GM12878 (cell line): ENCODE data around the gene AKAP1. TPM values are rescaled to one million over a fixed set of nuclear protein-coding genes. Genes with fewer than 3 reads are reported as not detected.

Experiments
- BHLHE40 ChIP-seq, 2 experiments: fragments of 450-650 bp in 1 of 2; IDR thresholded peaks; 2 replicates each; pipeline ENCODE4 v1.6.1; 2011 to 2017; ENCODE audit warnings: low read depth in 2 of 2, borderline replicate concordance in 1 of 2, improper control_type of control experiment in 1 of 2, low read length in 1 of 2, mild to moderate bottlenecking in 1 of 2
- BRCA1 ChIP-seq: IDR thresholded peaks from 2 replicates; pipeline ENCODE4 v1.6.1; 2011; ENCODE audit warnings: low read depth, low read length, improper control_type of control experiment
- CHD4 ChIP-seq: fragments of 200-600 bp; sonication (generic); IDR thresholded peaks from 2 replicates; pipeline ENCODE4 v1.6.1; 2016; ENCODE audit warnings: mild to moderate bottlenecking
- DPF2 ChIP-seq: fragments of 450-650 bp; IDR thresholded peaks from 2 replicates; pipeline ENCODE4 v1.6.1; 2017; ENCODE audit warnings: mild to moderate bottlenecking
- FOXK2 ChIP-seq: fragments of 450-650 bp; IDR thresholded peaks from 2 replicates; pipeline ENCODE4 v1.6.1; 2017; ENCODE audit warnings: mild to moderate bottlenecking, moderate library complexity
- JUND ChIP-seq: IDR thresholded peaks from 2 replicates; pipeline ENCODE4 v1.6.1; 2012; ENCODE audit warnings: low read depth, mild to moderate bottlenecking, low read length, improper control_type of control experiment, moderate library complexity
- KAT2A ChIP-seq: conservative IDR thresholded peaks from 2 replicates; pipeline ENCODE4 v1.6.1; 2011; ENCODE audit warnings: low read depth, low read length; ENCODE audit not compliant: control insufficient read depth
- KLF5 ChIP-seq: fragments of 450-650 bp; IDR thresholded peaks from 2 replicates; pipeline ENCODE4 v1.6.1; 2014; ENCODE audit warnings: mild to moderate bottlenecking; ENCODE audit not compliant: partially characterized antibody
- MXI1 ChIP-seq: fragments of 150-350 bp; IDR thresholded peaks from 2 replicates; pipeline ENCODE4 v1.6.1; 2011; ENCODE audit warnings: low read depth, mild to moderate bottlenecking, inconsistent platforms, low read length, improper control_type of control experiment
- NFYB ChIP-seq: IDR thresholded peaks from 2 replicates; pipeline ENCODE4 v1.6.1; 2011; ENCODE audit warnings: low read depth, mild to moderate bottlenecking, low read length, improper control_type of control experiment, moderate library complexity; ENCODE audit not compliant: insufficient read depth
- POLR2A ChIP-seq: IDR thresholded peaks from 2 replicates; pipeline ENCODE4 v1.6.1; 2011; ENCODE audit warnings: low read depth, mild to moderate bottlenecking, low read length
- RUNX3 ChIP-seq: IDR thresholded peaks from 2 replicates; pipeline ENCODE4 v1.6.1; 2012; ENCODE audit warnings: low read length, inconsistent platforms
- SUPT20H ChIP-seq: IDR thresholded peaks from 2 replicates; pipeline ENCODE4 v1.6.1; 2011; ENCODE audit warnings: low read depth, mild to moderate bottlenecking, low read length, moderate library complexity, borderline replicate concordance; ENCODE audit not compliant: control insufficient read depth
- YBX1 ChIP-seq: fragments of 450-650 bp; IDR thresholded peaks from 2 replicates; pipeline ENCODE4 v1.6.1; 2016; ENCODE audit warnings: antibody characterized with exemption
- ZNF384 ChIP-seq: IDR thresholded peaks from 2 replicates; pipeline ENCODE4 v1.6.1; 2012; ENCODE audit warnings: low read depth, mild to moderate bottlenecking, low read length, improper control_type of control experiment, borderline replicate concordance
- ZNF622 ChIP-seq: fragments of 450-650 bp; IDR thresholded peaks from 2 replicates; pipeline ENCODE4 v1.6.1; 2017; ENCODE audit warnings: mild to moderate bottlenecking, inconsistent platforms
- polyA plus RNA-seq, 11 experiments: library from polyadenylated mRNA; depleted of rRNA in 4 of 11; unstranded in 6 of 11; stranded (reverse) in 5 of 11; fragments of >200 nt; fragmentation: Nextera tagmentation in 4 of 11; fragmentation: Illumina TruSeq in 1 of 11; extraction: Ambion mirVana in 4 of 11; extraction: Trizol in 1 of 11; gene quantifications; 1 replicate in 1 of 11; 2 replicates in 10 of 11; pipeline versions ENCODE4 v1.2.1 to v1.2.3, GENCODE V29; 2011 to 2016; ENCODE audit warnings: inconsistent platforms in 2 of 11, missing spikeins in 2 of 11, low read depth in 1 of 11
- total RNA-seq, 4 experiments: library from RNA; depleted of rRNA in 3 of 4; stranded (reverse); fragments of >200 nt in 3 of 4; fragmentation: Illumina TruSeq in 1 of 4; extraction: Trizol in 1 of 4; gene quantifications; 2 replicates each; pipeline versions ENCODE4 v1.2.1 to v1.2.3, GENCODE V29; 2013 to 2021
- TF ChIP-seq, protein P1 (sequence below): fragments of 450-650 bp; IDR thresholded peaks from 2 replicates; pipeline ENCODE4 v1.6.1; 2014; ENCODE audit warnings: mild to moderate bottlenecking
- TF ChIP-seq, protein P2 (sequence below): IDR thresholded peaks from 2 replicates; pipeline ENCODE4 v1.6.1; 2012; ENCODE audit warnings: improper control_type of control experiment, low read depth, low read length; ENCODE audit not compliant: insufficient replicate concordance
- TF ChIP-seq, protein P3 (sequence below): fragments of 450-650 bp; IDR thresholded peaks from 2 replicates; pipeline ENCODE4 v1.6.1; 2016; ENCODE audit warnings: mild to moderate bottlenecking
- TF ChIP-seq, protein P4 (sequence below): IDR thresholded peaks from 2 replicates; pipeline ENCODE4 v1.6.1; 2012; ENCODE audit warnings: low read length, inconsistent platforms

Gene AKAP1
- total and polyA plus RNA-seq, 10 of the 15 experiments (the other 5 are each of a cell fraction or from before 2014, with no cell fraction given) = 11.9 to 50.5 (median 38.1) TPM

DNA sequence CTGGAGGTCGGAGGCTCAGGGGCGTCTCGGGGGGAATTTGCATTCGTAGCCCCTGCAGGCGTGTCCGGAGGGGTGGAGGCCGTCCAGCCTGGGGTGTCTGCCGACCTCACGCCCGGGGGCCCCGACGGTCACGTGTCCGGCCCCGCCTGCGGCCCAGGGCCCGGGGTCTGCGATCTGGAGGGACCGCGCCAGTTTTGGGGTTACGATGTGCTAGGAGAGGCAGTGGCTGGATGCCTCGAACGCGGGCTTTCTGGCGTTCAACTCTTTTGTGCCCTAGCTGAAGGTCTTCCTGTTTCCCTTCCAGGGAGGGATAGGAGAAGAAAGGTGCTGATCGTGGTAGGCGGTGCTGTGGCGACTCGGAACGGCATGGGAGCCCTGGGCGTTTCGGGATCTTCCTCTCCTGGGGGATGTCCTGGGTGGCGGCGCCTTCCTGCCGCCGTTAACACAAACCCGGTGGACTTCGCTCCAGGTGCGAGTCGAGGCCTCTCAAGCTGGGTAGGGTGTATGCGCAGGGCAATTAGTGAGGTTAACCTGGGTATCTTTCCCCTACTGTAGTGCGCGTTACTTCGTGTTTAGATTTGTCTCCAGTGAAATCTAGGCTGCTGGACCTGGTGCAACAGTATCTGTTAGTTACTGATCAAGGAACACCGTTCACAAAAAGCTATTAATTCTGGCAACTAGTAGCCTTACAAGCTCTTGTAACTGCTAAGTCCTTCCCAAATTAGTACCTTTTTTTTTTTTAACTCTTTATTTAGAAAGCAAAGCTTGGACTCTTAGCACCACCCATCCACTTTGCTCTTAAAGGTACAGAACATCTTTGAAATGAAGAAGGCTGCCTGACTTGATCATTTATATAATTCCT is 1.3 kb downstream of the AKAP1 start (continued):
- TF ChIP-seq BRCA1 (no peak), RUNX3 (no peak), MXI1 (no peak), POLR2A (no peak), KLF5 (no peak), ZNF622 (no peak), KAT2A (no peak), SUPT20H (no peak), FOXK2 (no peak), DPF2 (no peak), BHLHE40 (IDR thresholded peaks at IDR 0.05; ENCODE audit: borderline replicate concordance in 1 of 2, low read depth in 2 of 2, low read length in 1 of 2) (peak in 1 of 2 experiments; percentile 81; a peak in 2 of 4 replicates), YBX1 (no peak), NFYB (no peak), JUND (no peak), ZNF384 (0 out of 2 replicates have a peak, but pooled peaks have one; percentile 41), CHD4 (no peak)
- TF ChIP-seq, protein P1, sequence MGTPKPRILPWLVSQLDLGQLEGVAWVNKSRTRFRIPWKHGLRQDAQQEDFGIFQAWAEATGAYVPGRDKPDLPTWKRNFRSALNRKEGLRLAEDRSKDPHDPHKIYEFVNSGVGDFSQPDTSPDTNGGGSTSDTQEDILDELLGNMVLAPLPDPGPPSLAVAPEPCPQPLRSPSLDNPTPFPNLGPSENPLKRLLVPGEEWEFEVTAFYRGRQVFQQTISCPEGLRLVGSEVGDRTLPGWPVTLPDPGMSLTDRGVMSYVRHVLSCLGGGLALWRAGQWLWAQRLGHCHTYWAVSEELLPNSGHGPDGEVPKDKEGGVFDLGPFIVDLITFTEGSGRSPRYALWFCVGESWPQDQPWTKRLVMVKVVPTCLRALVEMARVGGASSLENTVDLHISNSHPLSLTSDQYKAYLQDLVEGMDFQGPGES = no peak
- TF ChIP-seq, protein P2, sequence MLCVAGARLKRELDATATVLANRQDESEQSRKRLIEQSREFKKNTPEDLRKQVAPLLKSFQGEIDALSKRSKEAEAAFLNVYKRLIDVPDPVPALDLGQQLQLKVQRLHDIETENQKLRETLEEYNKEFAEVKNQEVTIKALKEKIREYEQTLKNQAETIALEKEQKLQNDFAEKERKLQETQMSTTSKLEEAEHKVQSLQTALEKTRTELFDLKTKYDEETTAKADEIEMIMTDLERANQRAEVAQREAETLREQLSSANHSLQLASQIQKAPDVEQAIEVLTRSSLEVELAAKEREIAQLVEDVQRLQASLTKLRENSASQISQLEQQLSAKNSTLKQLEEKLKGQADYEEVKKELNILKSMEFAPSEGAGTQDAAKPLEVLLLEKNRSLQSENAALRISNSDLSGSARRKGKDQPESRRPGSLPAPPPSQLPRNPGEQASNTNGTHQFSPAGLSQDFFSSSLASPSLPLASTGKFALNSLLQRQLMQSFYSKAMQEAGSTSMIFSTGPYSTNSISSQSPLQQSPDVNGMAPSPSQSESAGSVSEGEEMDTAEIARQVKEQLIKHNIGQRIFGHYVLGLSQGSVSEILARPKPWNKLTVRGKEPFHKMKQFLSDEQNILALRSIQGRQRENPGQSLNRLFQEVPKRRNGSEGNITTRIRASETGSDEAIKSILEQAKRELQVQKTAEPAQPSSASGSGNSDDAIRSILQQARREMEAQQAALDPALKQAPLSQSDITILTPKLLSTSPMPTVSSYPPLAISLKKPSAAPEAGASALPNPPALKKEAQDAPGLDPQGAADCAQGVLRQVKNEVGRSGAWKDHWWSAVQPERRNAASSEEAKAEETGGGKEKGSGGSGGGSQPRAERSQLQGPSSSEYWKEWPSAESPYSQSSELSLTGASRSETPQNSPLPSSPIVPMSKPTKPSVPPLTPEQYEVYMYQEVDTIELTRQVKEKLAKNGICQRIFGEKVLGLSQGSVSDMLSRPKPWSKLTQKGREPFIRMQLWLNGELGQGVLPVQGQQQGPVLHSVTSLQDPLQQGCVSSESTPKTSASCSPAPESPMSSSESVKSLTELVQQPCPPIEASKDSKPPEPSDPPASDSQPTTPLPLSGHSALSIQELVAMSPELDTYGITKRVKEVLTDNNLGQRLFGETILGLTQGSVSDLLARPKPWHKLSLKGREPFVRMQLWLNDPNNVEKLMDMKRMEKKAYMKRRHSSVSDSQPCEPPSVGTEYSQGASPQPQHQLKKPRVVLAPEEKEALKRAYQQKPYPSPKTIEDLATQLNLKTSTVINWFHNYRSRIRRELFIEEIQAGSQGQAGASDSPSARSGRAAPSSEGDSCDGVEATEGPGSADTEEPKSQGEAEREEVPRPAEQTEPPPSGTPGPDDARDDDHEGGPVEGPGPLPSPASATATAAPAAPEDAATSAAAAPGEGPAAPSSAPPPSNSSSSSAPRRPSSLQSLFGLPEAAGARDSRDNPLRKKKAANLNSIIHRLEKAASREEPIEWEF = no peak
- TF ChIP-seq, protein P3, sequence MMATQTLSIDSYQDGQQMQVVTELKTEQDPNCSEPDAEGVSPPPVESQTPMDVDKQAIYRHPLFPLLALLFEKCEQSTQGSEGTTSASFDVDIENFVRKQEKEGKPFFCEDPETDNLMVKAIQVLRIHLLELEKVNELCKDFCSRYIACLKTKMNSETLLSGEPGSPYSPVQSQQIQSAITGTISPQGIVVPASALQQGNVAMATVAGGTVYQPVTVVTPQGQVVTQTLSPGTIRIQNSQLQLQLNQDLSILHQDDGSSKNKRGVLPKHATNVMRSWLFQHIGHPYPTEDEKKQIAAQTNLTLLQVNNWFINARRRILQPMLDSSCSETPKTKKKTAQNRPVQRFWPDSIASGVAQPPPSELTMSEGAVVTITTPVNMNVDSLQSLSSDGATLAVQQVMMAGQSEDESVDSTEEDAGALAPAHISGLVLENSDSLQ = no peak
- TF ChIP-seq, protein P4, sequence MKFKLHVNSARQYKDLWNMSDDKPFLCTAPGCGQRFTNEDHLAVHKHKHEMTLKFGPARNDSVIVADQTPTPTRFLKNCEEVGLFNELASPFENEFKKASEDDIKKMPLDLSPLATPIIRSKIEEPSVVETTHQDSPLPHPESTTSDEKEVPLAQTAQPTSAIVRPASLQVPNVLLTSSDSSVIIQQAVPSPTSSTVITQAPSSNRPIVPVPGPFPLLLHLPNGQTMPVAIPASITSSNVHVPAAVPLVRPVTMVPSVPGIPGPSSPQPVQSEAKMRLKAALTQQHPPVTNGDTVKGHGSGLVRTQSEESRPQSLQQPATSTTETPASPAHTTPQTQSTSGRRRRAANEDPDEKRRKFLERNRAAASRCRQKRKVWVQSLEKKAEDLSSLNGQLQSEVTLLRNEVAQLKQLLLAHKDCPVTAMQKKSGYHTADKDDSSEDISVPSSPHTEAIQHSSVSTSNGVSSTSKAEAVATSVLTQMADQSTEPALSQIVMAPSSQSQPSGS = no peak
